Aorta (tissue), 5 donors: ENCODE data around the gene ATP4B. TPM values are rescaled to one million over a fixed set of nuclear protein-coding genes. Genes with fewer than 3 reads are reported as not detected.

ENCODE experiments used
- ATAC-seq: fragments of 200-7000 bp; cut with Tn5 transposase; one replicate; pipeline ENCODE4 v1.9.1; 2022; ENCODE audit warnings: moderate library complexity; ENCODE audit not compliant: low FRiP score
- DNase-seq, 2 donors: peaks; one replicate each; pipeline ENCODE4 v3.0.0-alpha.2; 2020
- H3K27ac ChIP-seq, 2 donors: one replicate each; pipeline ENCODE4 v1.5.1; 2013; ENCODE audit warnings: low read length in 2 of 2, mild to moderate bottlenecking in 2 of 2, moderate library complexity in 2 of 2, control low read depth in 1 of 2, inconsistent platforms in 1 of 2, low read depth in 1 of 2
- H3K27me3 ChIP-seq, 2 donors: one replicate each; pipeline ENCODE4 v1.6.1; 2013; ENCODE audit warnings: control low read depth in 1 of 2, low read length in 1 of 2, mild to moderate bottlenecking in 1 of 2, moderate library complexity in 1 of 2; ENCODE audit not compliant: insufficient read depth in 2 of 2, control insufficient read depth in 1 of 2
- H3K36me3 ChIP-seq, 2 donors: one replicate each; pipeline ENCODE4 v1.6.1; 2013; ENCODE audit warnings: control low read depth in 1 of 2, low read length in 1 of 2, mild to moderate bottlenecking in 1 of 2; ENCODE audit not compliant: insufficient read depth in 2 of 2, control insufficient read depth in 1 of 2
- H3K4me1 ChIP-seq, 2 donors: one replicate each; pipeline ENCODE4 v1.6.1; 2013; ENCODE audit warnings: low read length in 2 of 2, control low read depth in 1 of 2, mild to moderate bottlenecking in 1 of 2, moderate library complexity in 1 of 2; ENCODE audit not compliant: insufficient read depth in 2 of 2, control insufficient read depth in 1 of 2
- H3K4me3 ChIP-seq, 2 donors: one replicate each; pipeline ENCODE4 v1.5.1; 2013; ENCODE audit warnings: low read length in 2 of 2, control low read depth in 1 of 2, mild to moderate bottlenecking in 1 of 2
- H3K9me3 ChIP-seq: one replicate; pipeline ENCODE4 v1.6.1; 2013; ENCODE audit warnings: mild to moderate bottlenecking, low read length; ENCODE audit not compliant: control insufficient read depth
- WGBS, 2 donors: extraction: QIAGEN DNeasy Blood & Tissue Kit; methylation state at CpG; one replicate each; pipeline ENCODE4 v1.1.7; 2013; 5-methylcytosine and 5-hydroxymethylcytosine counted together
- intact Hi-C, 2 donors: fragments of 100-400 bp; cut with DNase I; formaldehyde crosslinking; loops; one replicate each; pipeline versions ENCODE4 v1.14.2 to v1.15.0; 2022
- long read RNA-seq, 2 donors: library from polyadenylated mRNA; unstranded; transcript quantifications; one replicate each; pipeline ENCODE4 v2.0.0, GENCODE V29; 2020 to 2021
- polyA plus RNA-seq, 2 donors: library from polyadenylated mRNA; stranded (reverse); fragments of 200-250 nt; gene quantifications; one replicate each; pipeline ENCODE4 v1.2.3, GENCODE V29; 2013
- total RNA-seq, 2 donors: library from RNA; stranded (reverse); fragmentation: NEBNext Ultra II Directional; extraction: Animal tissue kit (Norgen Biotek cat#: 25700); gene quantifications; one replicate each; pipeline ENCODE4 v1.2.1, GENCODE V29; 2021
- donor health status: healthy with polysubstance abuse.
- donor health status: Bipolar disorder and iron deficiency.
- donor health status: DM: no; HTN: no; CAD: no.
- donor health status: DM: no; HTN: no; CAD: no.
- donor health status: DM: yes; HTN: yes; CAD: no.

Gene ATP4B
- total RNA-seq (not detected), polyA plus RNA-seq (not detected)
- long read RNA-seq, donor 1: 0 reads
- long read RNA-seq, donor 2, partial matches to known transcripts: 1 of 1 reads
- long read RNA-seq, donor 2, other reads (novel, unspliced or antisense): 0 of 1 reads

GRCh38 chr13:113657851-113658741 is at the start of gene ATP4B:
Gene ATP4B (minus strand): TSS chr13:113658198. CDS start chr13:113658144, 54 bp downstream.
- ATAC-seq: peak; percentile 42
- no peaks in the 10 kb centered on the region for H3K4me1 ChIP-seq

GRCh38 chr13:113672002-113672651 is 14.1 kb upstream of the ATP4B start:
- Histone ChIP-seq H3K27me3 (no peaks in the 10 kb centered on the region), H3K4me3 (no peak overlapping the region), H3K4me1 (no peaks in the 10 kb centered on the region), H3K9me3 (no peaks in the 10 kb centered on the region), H3K36me3 (no peaks in the 10 kb centered on the region), H3K27ac (no peak overlapping the region)
- WGBS, 2 donors: 88 to 89% methylated on average over 18 of the region's 18 CpGs
- DNase-seq (peak; percentile 41 to 51), ATAC-seq (peak; percentile 36)
- intact Hi-C loops: no loop called here

More at GRCh38 chr13:113657851-113658741, at the start of gene ATP4B:
- 90 to 92% methylated on average over 47 of the region's 47 CpGs for WGBS, 2 donors
- intact Hi-C loops: no loop called here
- no peaks in the 10 kb centered on the region for H3K36me3 ChIP-seq
- H3K27me3 ChIP-seq: no peaks in the 10 kb centered on the region
- H3K27ac ChIP-seq: no peak within 1 kb of the TSS
- no peaks in the 10 kb centered on the region for H3K9me3 ChIP-seq
- no peak within 1 kb of the TSS for H3K4me3 ChIP-seq
- peak; percentile 41 to 57 for DNase-seq

- no peak overlapping the region for H3K4me3 ChIP-seq
- H3K9me3 ChIP-seq: no peaks in the 10 kb centered on the region
- no peaks in the 10 kb centered on the region for H3K27me3 ChIP-seq
- DNase-seq: peak; percentile 38 to 69
- 93 to 94% methylated on average over 54 of the region's 54 CpGs for WGBS, 2 donors
- H3K4me1 ChIP-seq: no peaks in the 10 kb centered on the region
- ATAC-seq: peak; percentile 56
- H3K36me3 ChIP-seq: no peaks in the 10 kb centered on the region
- no peak overlapping the region for H3K27ac ChIP-seq
- intact Hi-C loops: no loop called here
Measured at GRCh38 chr13:113671066-113672001, 13.3 kb upstream of the ATP4B start.

- no peaks in the 10 kb centered on the region for H3K4me1 ChIP-seq
- no peak for ATAC-seq
- intact Hi-C loops: no loop called here
- H3K36me3 ChIP-seq: no peaks in the 10 kb centered on the region
- peak; percentile 23 to 61 for DNase-seq
- no peaks in the 10 kb centered on the region for H3K27me3 ChIP-seq
- H3K9me3 ChIP-seq: no peaks in the 10 kb centered on the region
- 92 to 93% methylated on average over 17 to 19 of the region's 19 CpGs for WGBS, 2 donors
- H3K27ac ChIP-seq: no peak overlapping the region
- no peak overlapping the region for H3K4me3 ChIP-seq
Measured at GRCh38 chr13:113670541-113670940, 12.5 kb upstream of the ATP4B start.

- Histone ChIP-seq H3K9me3 (no peaks in the 10 kb centered on the region), H3K4me3 (no peak overlapping the region), H3K27ac (no peak overlapping the region), H3K27me3 (no peaks in the 10 kb centered on the region), H3K4me1 (no peaks in the 10 kb centered on the region), H3K36me3 (no peaks in the 10 kb centered on the region)
- ATAC-seq (no peak), DNase-seq (peak; percentile 30 to 60)
- intact Hi-C loops: no loop called here
- 91 to 92% methylated on average over 21 of the region's 21 CpGs for WGBS, 2 donors
Measured at GRCh38 chr13:113669755-113670341, 11.8 kb upstream of the ATP4B start.

- ATAC-seq: no peak
- Histone ChIP-seq H3K27me3 (no peaks in the 10 kb centered on the region), H3K4me1 (no peaks in the 10 kb centered on the region), H3K4me3 (no peak overlapping the region), H3K36me3 (no peaks in the 10 kb centered on the region), H3K9me3 (no peaks in the 10 kb centered on the region), H3K27ac (no peak overlapping the region)
- WGBS, 2 donors: 79 to 81% methylated on average over 13 of the region's 13 CpGs
- DNase-seq: peak; percentile 29 to 40
- intact Hi-C loops: no loop called here
Measured at GRCh38 chr13:113669231-113669754, 11.3 kb upstream of the ATP4B start.

GRCh38 chr13:113668491-113668971 is 10.5 kb upstream of the ATP4B start:
- Histone ChIP-seq H3K27ac (no peak overlapping the region), H3K9me3 (no peaks in the 10 kb centered on the region), H3K27me3 (no peaks in the 10 kb centered on the region), H3K4me3 (no peak overlapping the region), H3K4me1 (no peaks in the 10 kb centered on the region), H3K36me3 (no peaks in the 10 kb centered on the region)
- WGBS, 2 donors: 81% methylated on average over 24 of the region's 24 CpGs
- DNase-seq: peak; percentile 25 to 66
- ATAC-seq: peak; percentile 31
- intact Hi-C loops: no loop called here
